Effector memory CD8-positive, alpha-beta T cell (primary cell): ENCODE results near the gene DHX30.
A peak's percentile ranks its signal among the peaks of the same experiment; 100 is the strongest.

ENCODE experiments used
- ATAC-seq: fragments of 150-1000 bp; cut with Tn5 transposase; replicated peaks from 2 replicates; pipeline ENCODE4 v1.10.0; 2021; ENCODE audit warnings: mild to moderate bottlenecking, moderate library complexity
- DNase-seq, 3 experiments: peaks; one replicate each; pipeline ENCODE4 v3.0.0; 2021
- H3K27ac Mint-ChIP-seq, 2 donors: one replicate each; pipeline ENCODE4 v1.8.0; 2022; ENCODE audit warnings: mild to moderate bottlenecking in 2 of 2, mixed read lengths in 2 of 2, moderate library complexity in 2 of 2
- H3K27me3 Mint-ChIP-seq, 2 donors: one replicate each; pipeline ENCODE4 v1.8.0; 2022; ENCODE audit warnings: mixed read lengths in 2 of 2
- H3K36me3 Mint-ChIP-seq: one replicate; pipeline ENCODE4 v1.8.0; 2022; ENCODE audit warnings: mild to moderate bottlenecking, moderate library complexity, mixed read lengths; ENCODE audit not compliant: insufficient read depth
- H3K4me1 Mint-ChIP-seq, 2 donors: one replicate each; pipeline ENCODE4 v1.8.0; 2022; ENCODE audit warnings: low read depth in 2 of 2, mixed read lengths in 2 of 2
- H3K4me3 Mint-ChIP-seq, 2 donors: one replicate each; pipeline ENCODE4 v1.8.0; 2022; ENCODE audit warnings: mild to moderate bottlenecking in 2 of 2, mixed read lengths in 2 of 2, moderate library complexity in 2 of 2
- H3K9me3 Mint-ChIP-seq, 2 donors: one replicate each; pipeline ENCODE4 v1.8.0; 2022; ENCODE audit warnings: mixed read lengths in 2 of 2

DHX30 gene

GRCh38 chr3:47851888-47852603 is 49.1 kb downstream of the DHX30 start:
- H3K9me3 Mint-ChIP-seq = no peaks in the 10 kb centered on the region
- DNase-seq = no peak
- peaks cover 0 to 2% of the 10 kb centered on the region in 2 donors for H3K4me1 Mint-ChIP-seq
- H3K36me3 Mint-ChIP-seq = peaks cover 49% of the 10 kb centered on the region
- ATAC-seq = no peak
- H3K27me3 Mint-ChIP-seq = no peaks in the 10 kb centered on the region
- peak overlapping the region in 1 of 2 donors; percentile 57 for H3K27ac Mint-ChIP-seq
- no peak overlapping the region for H3K4me3 Mint-ChIP-seq

- no peak for ATAC-seq
- H3K36me3 Mint-ChIP-seq = peaks cover 44% of the 10 kb centered on the region
- peak overlapping the region in 1 of 2 donors; percentile 57 for H3K27ac Mint-ChIP-seq
- DNase-seq = no peak
- peaks cover 0 to 2% of the 10 kb centered on the region in 2 donors for H3K4me1 Mint-ChIP-seq
- H3K4me3 Mint-ChIP-seq = no peak overlapping the region
- H3K9me3 Mint-ChIP-seq = no peaks in the 10 kb centered on the region
- no peaks in the 10 kb centered on the region for H3K27me3 Mint-ChIP-seq
These were observed 50.0 kb downstream of the DHX30 start for GRCh38 chr3:47852604-47853602.

DNA sequence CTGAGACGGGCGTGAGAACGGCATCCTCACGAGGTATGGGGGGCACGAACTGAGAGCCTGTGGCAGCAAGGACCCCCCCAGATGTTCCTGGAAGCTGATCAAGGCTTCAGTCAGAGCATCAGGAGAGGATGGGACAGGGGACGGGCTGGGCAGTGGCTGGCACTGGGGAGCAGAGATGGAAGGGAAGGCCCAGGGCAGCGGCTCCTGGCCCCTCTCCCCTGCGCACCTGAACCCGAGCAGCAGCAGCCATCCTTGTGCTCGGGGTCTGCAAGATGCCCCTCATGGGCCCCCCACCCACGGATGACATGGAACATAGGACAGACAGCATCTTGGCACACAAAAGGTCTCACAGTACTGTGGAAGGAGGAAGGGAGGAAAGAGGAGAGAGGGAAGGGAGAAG is 51.3 kb downstream of the DHX30 start:
- Mint-ChIP-seq H3K36me3 (peaks cover 41% of the 10 kb centered on the region), H3K9me3 (no peaks in the 10 kb centered on the region), H3K4me1 (peaks cover 0 to 2% of the 10 kb centered on the region in 2 donors), H3K27ac (peak overlapping the region in 1 of 2 donors; percentile 44), H3K27me3 (no peaks in the 10 kb centered on the region), H3K4me3 (no peak overlapping the region)
- no peak for ATAC-seq
- no peak for DNase-seq

DNA sequence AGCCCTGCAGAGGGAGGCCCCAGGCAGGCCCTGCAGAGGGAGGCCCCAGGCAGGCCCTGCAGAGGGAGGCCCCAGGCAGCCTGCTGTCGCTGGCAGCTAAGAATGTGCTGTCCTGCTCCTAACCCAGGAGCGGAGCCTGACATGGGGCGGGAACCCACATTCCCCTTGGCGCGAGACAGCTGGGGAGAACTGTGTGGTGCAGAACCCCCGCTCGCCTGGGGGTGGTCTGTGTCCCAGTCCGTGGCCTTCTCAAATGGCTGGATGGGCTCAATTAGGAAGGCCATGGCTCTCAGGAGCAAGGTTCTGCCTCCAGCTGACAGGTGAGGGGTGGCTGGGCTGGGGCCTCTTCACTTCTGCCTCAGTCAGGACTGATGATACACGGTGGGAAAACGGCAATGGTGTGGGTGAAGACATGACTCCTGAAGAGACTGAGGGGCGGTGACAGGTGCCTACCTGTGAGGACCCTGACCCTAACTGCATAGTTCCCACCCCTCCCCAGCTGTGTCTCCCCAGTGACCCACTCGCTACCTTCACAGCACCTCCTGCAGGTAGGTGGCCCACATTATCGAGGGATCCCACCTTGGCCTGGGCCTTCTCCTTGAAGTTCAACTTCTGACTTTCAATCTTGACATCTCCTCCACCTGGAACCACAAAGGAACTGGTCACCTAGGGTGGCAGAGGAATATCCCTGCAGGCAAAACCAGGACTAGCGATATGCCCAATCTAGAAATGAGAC is 52.0 kb downstream of the DHX30 start:
- Mint-ChIP-seq H3K36me3 (peaks cover 38% of the 10 kb centered on the region), H3K4me3 (no peak overlapping the region), H3K9me3 (no peaks in the 10 kb centered on the region), H3K27me3 (no peaks in the 10 kb centered on the region), H3K27ac (peak overlapping the region in 1 of 2 donors; percentile 1), H3K4me1 (peaks cover 0 to 2% of the 10 kb centered on the region in 2 donors)
- ATAC-seq = no peak
- DNase-seq = no peak

DNA sequence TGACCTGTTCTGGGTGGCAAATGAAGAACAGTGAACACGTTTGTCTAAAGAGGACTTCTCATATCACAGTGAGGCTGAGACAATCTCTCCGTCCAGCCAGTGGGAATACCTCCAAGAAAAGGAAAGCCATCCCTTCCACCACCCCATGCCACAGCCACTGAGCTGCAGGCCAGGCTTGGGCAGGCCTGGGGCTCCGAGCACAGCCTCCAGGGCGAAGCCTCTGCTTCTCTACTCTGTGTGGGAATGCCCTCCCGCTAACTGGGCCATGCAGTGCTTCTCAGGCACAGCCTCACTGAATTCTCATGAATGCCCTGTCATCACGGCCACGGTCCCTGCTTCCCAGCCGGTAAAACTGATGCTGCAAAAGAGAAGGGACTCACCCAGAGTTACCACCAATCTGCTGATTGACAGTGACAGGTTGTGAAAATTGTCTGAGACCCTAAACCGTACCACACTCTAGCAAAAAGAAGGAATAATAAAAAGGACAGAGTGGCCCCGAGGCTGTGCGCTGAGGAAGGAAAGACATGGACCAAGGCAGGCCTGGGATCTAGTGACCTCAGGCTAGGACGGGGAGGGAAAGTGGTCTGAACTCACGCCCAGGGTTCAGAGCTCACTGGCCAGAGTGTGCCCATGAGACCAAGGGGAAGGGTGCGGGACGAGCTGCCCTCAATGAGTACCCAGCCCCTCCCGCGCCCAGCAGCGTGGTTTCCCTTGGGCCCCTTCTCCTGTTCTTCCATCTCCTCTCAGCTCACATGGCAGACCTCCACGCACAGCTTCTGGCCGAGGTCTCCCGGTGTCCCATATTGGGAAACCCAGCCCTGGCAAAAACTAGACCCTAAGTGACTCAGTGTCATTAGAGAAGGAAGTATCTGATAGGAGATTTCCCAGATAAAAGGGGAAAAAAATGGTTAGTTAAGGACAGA is 52.8 kb downstream of the DHX30 start:
- DNase-seq (no peak), ATAC-seq (no peak)
- Mint-ChIP-seq H3K4me3 (no peak overlapping the region), H3K27me3 (no peaks in the 10 kb centered on the region), H3K4me1 (no peaks in the 10 kb centered on the region), H3K36me3 (peaks cover 30% of the 10 kb centered on the region), H3K27ac (peak overlapping the region in 1 of 2 donors; percentile 46), H3K9me3 (no peaks in the 10 kb centered on the region)

- no peaks in the 10 kb centered on the region for H3K4me1 Mint-ChIP-seq
- no peaks in the 10 kb centered on the region for H3K27me3 Mint-ChIP-seq
- no peak overlapping the region for H3K27ac Mint-ChIP-seq
- no peak overlapping the region for H3K4me3 Mint-ChIP-seq
- ATAC-seq (no peak), DNase-seq (no peak)
- H3K36me3 Mint-ChIP-seq = peaks cover 29% of the 10 kb centered on the region
- H3K9me3 Mint-ChIP-seq = no peaks in the 10 kb centered on the region
These were observed 53.7 kb downstream of the DHX30 start for GRCh38 chr3:47856669-47857068.

DNA sequence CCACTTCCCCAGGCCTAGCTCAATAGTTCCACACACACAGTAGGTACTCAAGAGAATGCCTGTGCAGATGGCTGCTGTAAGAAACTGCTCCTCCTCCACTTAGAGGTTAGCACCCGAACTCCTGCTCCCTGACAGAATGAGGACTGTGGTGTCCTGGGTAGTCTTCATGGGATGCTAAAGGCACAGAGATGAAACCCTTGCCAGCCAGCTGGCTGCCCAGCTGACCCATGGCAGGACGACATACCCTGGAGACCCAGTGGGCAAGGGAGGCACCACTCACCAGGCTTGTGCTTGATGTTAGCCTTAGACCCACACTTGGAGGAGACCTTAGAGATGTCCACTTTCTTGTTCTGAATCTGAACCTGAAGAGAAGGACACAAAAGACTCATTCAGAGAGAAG is 54.2 kb downstream of the DHX30 start:
- ATAC-seq (no peak), DNase-seq (no peak)
- Mint-ChIP-seq H3K36me3 (peaks cover 31% of the 10 kb centered on the region), H3K27ac (no peak overlapping the region), H3K9me3 (no peaks in the 10 kb centered on the region), H3K4me1 (no peaks in the 10 kb centered on the region), H3K4me3 (no peak overlapping the region), H3K27me3 (no peaks in the 10 kb centered on the region)

GRCh38 chr3:47859956-47860605 is 57.1 kb downstream of the DHX30 start:
- no peak for ATAC-seq
- H3K27me3 Mint-ChIP-seq = no peaks in the 10 kb centered on the region
- H3K4me1 Mint-ChIP-seq = no peaks in the 10 kb centered on the region
- DNase-seq = no peak
- H3K27ac Mint-ChIP-seq = peak overlapping the region; percentile 41 to 53
- H3K4me3 Mint-ChIP-seq = no peak overlapping the region
- H3K9me3 Mint-ChIP-seq = no peaks in the 10 kb centered on the region
- peaks cover 30% of the 10 kb centered on the region for H3K36me3 Mint-ChIP-seq

- DNase-seq (no peak), ATAC-seq (no peak)
- Mint-ChIP-seq H3K36me3 (peaks cover 20% of the 10 kb centered on the region), H3K27ac (peak overlapping the region in 1 of 2 donors; percentile 13), H3K9me3 (no peaks in the 10 kb centered on the region), H3K27me3 (no peaks in the 10 kb centered on the region), H3K4me3 (no peak overlapping the region), H3K4me1 (no peaks in the 10 kb centered on the region)
These were observed 60.6 kb downstream of the DHX30 start for GRCh38 chr3:47863391-47864128.

DNA sequence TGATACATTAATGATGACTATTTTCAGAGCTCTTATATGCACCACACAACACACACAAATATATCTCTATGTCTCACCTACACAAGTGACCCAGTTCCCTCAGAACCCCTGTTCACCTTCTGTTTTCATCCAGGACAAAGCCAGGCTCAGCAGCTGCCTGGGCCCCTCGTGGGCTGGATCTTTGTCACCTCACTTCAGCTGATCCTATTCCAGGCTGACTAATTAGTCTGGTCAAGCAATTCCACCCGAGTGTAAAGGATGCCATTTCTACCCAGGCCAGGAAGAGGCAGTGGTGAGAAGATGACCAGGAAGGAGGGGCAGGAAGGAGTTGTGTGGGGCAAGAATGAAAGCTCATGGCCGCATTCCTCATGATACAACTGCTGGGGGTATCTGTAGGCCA is 62.3 kb downstream of the DHX30 start:
- Mint-ChIP-seq H3K4me3 (no peak overlapping the region), H3K27ac (peak overlapping the region in 1 of 2 donors; percentile 29), H3K27me3 (no peaks in the 10 kb centered on the region), H3K36me3 (peaks cover 15% of the 10 kb centered on the region), H3K9me3 (no peaks in the 10 kb centered on the region), H3K4me1 (no peaks in the 10 kb centered on the region)
- DNase-seq = no peak
- ATAC-seq = no peak

GRCh38 chr3:47867451-47868044 is 64.6 kb downstream of the DHX30 start:
- peak overlapping the region; percentile 48 to 87 for H3K27ac Mint-ChIP-seq
- ATAC-seq = no peak

More at GRCh38 chr3:47867451-47868044, 64.6 kb downstream of the DHX30 start:
- DNase-seq = no peak
- H3K4me1 Mint-ChIP-seq = no peaks in the 10 kb centered on the region
- no peaks in the 10 kb centered on the region for H3K27me3 Mint-ChIP-seq
- no peaks in the 10 kb centered on the region for H3K9me3 Mint-ChIP-seq
- no peak overlapping the region for H3K4me3 Mint-ChIP-seq
- peaks cover 23% of the 10 kb centered on the region for H3K36me3 Mint-ChIP-seq
